HEK293 (cell line): ENCODE data around the gene TLR8.

Experiments used
- CTCF ChIA-PET: fragments of 350-600 bp; formaldehyde crosslinking; extraction: SDS; loops from one replicate; lab custom pipeline; 2021; ENCODE audit warnings: antibody characterized with exemption; lab: Yijun Ruan, JAX
- POLR2A ChIA-PET: fragments of 300-600 bp; formaldehyde crosslinking; extraction: SDS; loops from one replicate; lab custom pipeline; 2020; ENCODE audit warnings: antibody characterized with exemption, inconsistent platforms; lab: Yijun Ruan, JAX
- H3K27ac ChIP-seq: fragments of 200-500 bp; sonication (Bioruptor generic); 2 replicates; pipeline ENCODE4 v1.5.1; 2014; ENCODE audit warnings: low read depth, low read length, control low read depth, inconsistent platforms; ENCODE audit errors: extremely low read depth
- H3K36me3 ChIP-seq, 2 experiments: fragments of 200-500 bp in 1 of 2; sonication (Bioruptor generic) in 1 of 2; 1 replicate in 1 of 2; 2 replicates in 1 of 2; pipeline ENCODE4 v1.5.1; 2014 to 2017; ENCODE audit warnings: inconsistent platforms in 2 of 2, low read length in 2 of 2; ENCODE audit not compliant: control insufficient read depth in 2 of 2, insufficient read depth in 1 of 2
- H3K4me1 ChIP-seq: fragments of 200-500 bp; sonication (Bioruptor generic); 2 replicates; pipeline ENCODE4 v1.5.1; 2014; ENCODE audit warnings: mild to moderate bottlenecking, low read length, inconsistent platforms; ENCODE audit not compliant: control insufficient read depth, insufficient read depth
- H3K4me3 ChIP-seq: 2 replicates; pipeline ENCODE4 v1.5.1; 2011; ENCODE audit warnings: low read depth, mild to moderate bottlenecking, control low read depth, low read length, moderate library complexity
- H3K9me3 ChIP-seq: fragments of 200-500 bp; sonication (Bioruptor generic); 2 replicates; pipeline ENCODE4 v1.5.1; 2014; ENCODE audit warnings: low read depth, low read length, inconsistent platforms; ENCODE audit not compliant: control insufficient read depth, insufficient read depth
- BCL11A ChIP-seq: fragments of 450-650 bp; formaldehyde crosslinking; IDR thresholded peaks from 2 replicates; pipeline ENCODE4 v1.5.1; 2016; ENCODE audit warnings: low read depth, missing biosample characterization, missing genetic modification characterization
- HOXC10 ChIP-seq: sonication (generic); formaldehyde crosslinking; IDR thresholded peaks from 2 replicates; pipeline ENCODE4 v1.8.1; 2023; ENCODE audit warnings: mild to moderate bottlenecking, missing genetic modification reagents
- KLF10 ChIP-seq: fragments of 450-650 bp; IDR thresholded peaks from 2 replicates; pipeline ENCODE4 v1.5.1; 2018; ENCODE audit warnings: missing biosample characterization, mild to moderate bottlenecking, missing genetic modification characterization
- PRDM1 ChIP-seq: fragments of 450-650 bp; formaldehyde crosslinking; IDR thresholded peaks from 2 replicates; pipeline ENCODE4; 2016; ENCODE audit warnings: missing biosample characterization, missing genetic modification characterization
- ZNF221 ChIP-seq: fragments of 450-650 bp; formaldehyde crosslinking; IDR thresholded peaks from 2 replicates; pipeline ENCODE4 v1.5.1; 2017; ENCODE audit warnings: missing biosample characterization, missing genetic modification characterization, borderline replicate concordance
- ZNF335 ChIP-seq: fragments of 450-650 bp; formaldehyde crosslinking; conservative IDR thresholded peaks from 2 replicates; pipeline ENCODE4 v1.5.1; 2016; ENCODE audit warnings: missing biosample characterization, missing genetic modification characterization
- ZNF433 ChIP-seq: fragments of 450-650 bp; formaldehyde crosslinking; IDR thresholded peaks from 2 replicates; pipeline ENCODE4 v1.5.1; 2016; ENCODE audit warnings: missing biosample characterization, missing genetic modification characterization, low read depth
- ZNF624 ChIP-seq: fragments of 450-650 bp; formaldehyde crosslinking; IDR thresholded peaks from 2 replicates; pipeline ENCODE4 v1.5.1; 2017; ENCODE audit warnings: missing biosample characterization, missing genetic modification characterization
- ZNF664 ChIP-seq: fragments of 450-650 bp; formaldehyde crosslinking; IDR thresholded peaks from 2 replicates; pipeline ENCODE4 v1.5.1; 2016; ENCODE audit warnings: missing biosample characterization, missing genetic modification characterization
- ZNF785 ChIP-seq: fragments of 450-650 bp; formaldehyde crosslinking; IDR thresholded peaks from 2 replicates; pipeline ENCODE4 v1.5.1; 2016; ENCODE audit warnings: missing biosample characterization, missing genetic modification characterization
- ZNF791 ChIP-seq: fragments of 450-650 bp; formaldehyde crosslinking; IDR thresholded peaks from 2 replicates; pipeline ENCODE4 v1.5.1; 2016; ENCODE audit warnings: missing biosample characterization, missing genetic modification characterization
- TF ChIP-seq, protein P1 (sequence below): fragments of 450-650 bp; formaldehyde crosslinking; IDR thresholded peaks from 2 replicates; pipeline ENCODE4 v1.5.1; 2016; ENCODE audit warnings: missing biosample characterization, missing genetic modification characterization
- TF ChIP-seq, protein P2 (sequence below): fragments of 450-650 bp; formaldehyde crosslinking; IDR thresholded peaks from 2 replicates; pipeline ENCODE4 v1.5.1; 2016; ENCODE audit warnings: missing biosample characterization, missing genetic modification characterization, borderline replicate concordance
- TF ChIP-seq, protein P3 (sequence below): fragments of 450-650 bp; formaldehyde crosslinking; IDR thresholded peaks from 2 replicates; pipeline ENCODE4 v1.5.1; 2017; ENCODE audit warnings: missing biosample characterization, missing genetic modification characterization
- TF ChIP-seq, protein P4 (sequence below): fragments of 450-650 bp; formaldehyde crosslinking; conservative IDR thresholded peaks from 2 replicates; pipeline ENCODE4 v1.5.1; 2016; ENCODE audit warnings: low read depth, missing biosample characterization, missing genetic modification characterization

Gene TLR8

DNA sequence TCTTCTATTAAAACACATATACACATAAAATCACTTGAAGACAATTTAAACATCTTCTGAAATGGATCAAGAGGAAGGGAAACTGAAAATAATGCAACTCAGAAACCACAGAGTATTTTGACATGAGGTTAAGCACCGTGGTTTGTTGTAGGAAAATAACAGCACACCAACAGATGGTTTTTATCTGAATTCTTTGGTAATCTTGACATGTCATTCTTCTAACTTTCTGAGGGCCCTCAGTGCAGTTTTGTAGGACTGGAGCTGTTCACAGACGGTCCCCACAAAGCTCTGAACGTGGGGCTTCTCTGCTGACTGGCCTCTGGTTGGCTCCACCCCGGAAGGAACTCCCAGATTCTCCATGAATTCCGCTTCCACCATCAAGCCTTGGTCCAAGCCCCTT lies 16.0 kb upstream of the TLR8 start (continued):
- TF ChIP-seq, protein P1, sequence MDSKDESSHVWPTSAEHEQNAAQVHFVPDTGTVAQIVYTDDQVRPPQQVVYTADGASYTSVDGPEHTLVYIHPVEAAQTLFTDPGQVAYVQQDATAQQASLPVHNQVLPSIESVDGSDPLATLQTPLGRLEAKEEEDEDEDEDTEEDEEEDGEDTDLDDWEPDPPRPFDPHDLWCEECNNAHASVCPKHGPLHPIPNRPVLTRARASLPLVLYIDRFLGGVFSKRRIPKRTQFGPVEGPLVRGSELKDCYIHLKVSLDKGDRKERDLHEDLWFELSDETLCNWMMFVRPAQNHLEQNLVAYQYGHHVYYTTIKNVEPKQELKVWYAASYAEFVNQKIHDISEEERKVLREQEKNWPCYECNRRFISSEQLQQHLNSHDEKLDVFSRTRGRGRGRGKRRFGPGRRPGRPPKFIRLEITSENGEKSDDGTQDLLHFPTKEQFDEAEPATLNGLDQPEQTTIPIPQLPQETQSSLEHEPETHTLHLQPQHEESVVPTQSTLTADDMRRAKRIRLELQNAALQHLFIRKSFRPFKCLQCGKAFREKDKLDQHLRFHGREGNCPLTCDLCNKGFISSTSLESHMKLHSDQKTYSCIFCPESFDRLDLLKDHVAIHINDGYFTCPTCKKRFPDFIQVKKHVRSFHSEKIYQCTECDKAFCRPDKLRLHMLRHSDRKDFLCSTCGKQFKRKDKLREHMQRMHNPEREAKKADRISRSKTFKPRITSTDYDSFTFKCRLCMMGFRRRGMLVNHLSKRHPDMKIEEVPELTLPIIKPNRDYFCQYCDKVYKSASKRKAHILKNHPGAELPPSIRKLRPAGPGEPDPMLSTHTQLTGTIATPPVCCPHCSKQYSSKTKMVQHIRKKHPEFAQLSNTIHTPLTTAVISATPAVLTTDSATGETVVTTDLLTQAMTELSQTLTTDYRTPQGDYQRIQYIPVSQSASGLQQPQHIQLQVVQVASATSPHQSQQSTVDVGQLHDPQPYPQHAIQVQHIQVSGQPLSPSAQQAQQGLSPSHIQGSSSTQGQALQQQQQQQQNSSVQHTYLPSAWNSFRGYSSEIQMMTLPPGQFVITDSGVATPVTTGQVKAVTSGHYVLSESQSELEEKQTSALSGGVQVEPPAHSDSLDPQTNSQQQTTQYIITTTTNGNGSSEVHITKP (tag by site-specific recombination) = no peak

DNA sequence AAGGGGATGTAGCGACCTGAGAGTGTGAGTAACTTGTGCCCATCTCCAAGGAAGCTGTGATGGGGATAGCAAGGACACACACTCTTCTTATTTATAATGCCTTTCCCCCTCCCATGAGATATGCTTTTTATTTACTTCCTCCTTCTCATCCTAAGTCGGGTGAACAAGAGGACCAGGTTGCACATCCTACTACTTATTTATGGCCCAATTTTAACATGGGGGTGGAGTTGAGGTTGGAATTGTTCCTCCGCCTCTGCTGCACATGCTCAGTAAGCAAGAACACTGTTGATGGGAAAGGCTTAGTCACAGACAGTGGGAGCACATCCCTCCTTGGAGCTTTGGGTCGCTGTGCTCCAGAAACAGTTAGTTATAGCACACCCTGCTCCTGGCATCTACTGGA lies 15.2 kb upstream of the TLR8 start:
- no peaks in the 10 kb centered on the region for H3K4me1 ChIP-seq
- POLR2A ChIA-PET = no interaction called here
- CTCF ChIA-PET = interaction anchor here (0.6 to 1.4 kb wide), 2 partner anchors 10 to 199 kb away, joined by 3 to 5 read pairs; no protein-coding TSS in a partner anchor
- no peaks in the 10 kb centered on the region for H3K36me3 ChIP-seq
- no peaks in the 10 kb centered on the region for H3K9me3 ChIP-seq
- H3K4me3 ChIP-seq = no peak overlapping the region
- no peak for TF ChIP-seq ZNF664 (tag by site-specific recombination)
- TF ChIP-seq ZNF785 (tag by site-specific recombination) = no peak
- TF ChIP-seq, protein P2, sequence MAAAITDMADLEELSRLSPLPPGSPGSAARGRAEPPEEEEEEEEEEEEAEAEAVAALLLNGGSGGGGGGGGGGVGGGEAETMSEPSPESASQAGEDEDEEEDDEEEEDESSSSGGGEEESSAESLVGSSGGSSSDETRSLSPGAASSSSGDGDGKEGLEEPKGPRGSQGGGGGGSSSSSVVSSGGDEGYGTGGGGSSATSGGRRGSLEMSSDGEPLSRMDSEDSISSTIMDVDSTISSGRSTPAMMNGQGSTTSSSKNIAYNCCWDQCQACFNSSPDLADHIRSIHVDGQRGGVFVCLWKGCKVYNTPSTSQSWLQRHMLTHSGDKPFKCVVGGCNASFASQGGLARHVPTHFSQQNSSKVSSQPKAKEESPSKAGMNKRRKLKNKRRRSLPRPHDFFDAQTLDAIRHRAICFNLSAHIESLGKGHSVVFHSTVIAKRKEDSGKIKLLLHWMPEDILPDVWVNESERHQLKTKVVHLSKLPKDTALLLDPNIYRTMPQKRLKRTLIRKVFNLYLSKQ (tag by site-specific recombination) = no peak
- TF ChIP-seq ZNF791 (tag by site-specific recombination) = no peak
- TF ChIP-seq ZNF335 (tag by site-specific recombination) = no peak
- TF ChIP-seq ZNF624 (tag by site-specific recombination) = no peak
- no peak for TF ChIP-seq ZNF221
- no peak for TF ChIP-seq HOXC10 (CRISPR knock-in tag)
- no peak for TF ChIP-seq KLF10 (tag by site-specific recombination)
- TF ChIP-seq PRDM1 (tag by site-specific recombination) = no peak
- TF ChIP-seq, protein P3, sequence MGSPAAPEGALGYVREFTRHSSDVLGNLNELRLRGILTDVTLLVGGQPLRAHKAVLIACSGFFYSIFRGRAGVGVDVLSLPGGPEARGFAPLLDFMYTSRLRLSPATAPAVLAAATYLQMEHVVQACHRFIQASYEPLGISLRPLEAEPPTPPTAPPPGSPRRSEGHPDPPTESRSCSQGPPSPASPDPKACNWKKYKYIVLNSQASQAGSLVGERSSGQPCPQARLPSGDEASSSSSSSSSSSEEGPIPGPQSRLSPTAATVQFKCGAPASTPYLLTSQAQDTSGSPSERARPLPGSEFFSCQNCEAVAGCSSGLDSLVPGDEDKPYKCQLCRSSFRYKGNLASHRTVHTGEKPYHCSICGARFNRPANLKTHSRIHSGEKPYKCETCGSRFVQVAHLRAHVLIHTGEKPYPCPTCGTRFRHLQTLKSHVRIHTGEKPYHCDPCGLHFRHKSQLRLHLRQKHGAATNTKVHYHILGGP = no peak
- TF ChIP-seq BCL11A (tag by site-specific recombination) = no peak
- TF ChIP-seq ZNF433 (tag by site-specific recombination) = no peak
- TF ChIP-seq, protein P4, sequence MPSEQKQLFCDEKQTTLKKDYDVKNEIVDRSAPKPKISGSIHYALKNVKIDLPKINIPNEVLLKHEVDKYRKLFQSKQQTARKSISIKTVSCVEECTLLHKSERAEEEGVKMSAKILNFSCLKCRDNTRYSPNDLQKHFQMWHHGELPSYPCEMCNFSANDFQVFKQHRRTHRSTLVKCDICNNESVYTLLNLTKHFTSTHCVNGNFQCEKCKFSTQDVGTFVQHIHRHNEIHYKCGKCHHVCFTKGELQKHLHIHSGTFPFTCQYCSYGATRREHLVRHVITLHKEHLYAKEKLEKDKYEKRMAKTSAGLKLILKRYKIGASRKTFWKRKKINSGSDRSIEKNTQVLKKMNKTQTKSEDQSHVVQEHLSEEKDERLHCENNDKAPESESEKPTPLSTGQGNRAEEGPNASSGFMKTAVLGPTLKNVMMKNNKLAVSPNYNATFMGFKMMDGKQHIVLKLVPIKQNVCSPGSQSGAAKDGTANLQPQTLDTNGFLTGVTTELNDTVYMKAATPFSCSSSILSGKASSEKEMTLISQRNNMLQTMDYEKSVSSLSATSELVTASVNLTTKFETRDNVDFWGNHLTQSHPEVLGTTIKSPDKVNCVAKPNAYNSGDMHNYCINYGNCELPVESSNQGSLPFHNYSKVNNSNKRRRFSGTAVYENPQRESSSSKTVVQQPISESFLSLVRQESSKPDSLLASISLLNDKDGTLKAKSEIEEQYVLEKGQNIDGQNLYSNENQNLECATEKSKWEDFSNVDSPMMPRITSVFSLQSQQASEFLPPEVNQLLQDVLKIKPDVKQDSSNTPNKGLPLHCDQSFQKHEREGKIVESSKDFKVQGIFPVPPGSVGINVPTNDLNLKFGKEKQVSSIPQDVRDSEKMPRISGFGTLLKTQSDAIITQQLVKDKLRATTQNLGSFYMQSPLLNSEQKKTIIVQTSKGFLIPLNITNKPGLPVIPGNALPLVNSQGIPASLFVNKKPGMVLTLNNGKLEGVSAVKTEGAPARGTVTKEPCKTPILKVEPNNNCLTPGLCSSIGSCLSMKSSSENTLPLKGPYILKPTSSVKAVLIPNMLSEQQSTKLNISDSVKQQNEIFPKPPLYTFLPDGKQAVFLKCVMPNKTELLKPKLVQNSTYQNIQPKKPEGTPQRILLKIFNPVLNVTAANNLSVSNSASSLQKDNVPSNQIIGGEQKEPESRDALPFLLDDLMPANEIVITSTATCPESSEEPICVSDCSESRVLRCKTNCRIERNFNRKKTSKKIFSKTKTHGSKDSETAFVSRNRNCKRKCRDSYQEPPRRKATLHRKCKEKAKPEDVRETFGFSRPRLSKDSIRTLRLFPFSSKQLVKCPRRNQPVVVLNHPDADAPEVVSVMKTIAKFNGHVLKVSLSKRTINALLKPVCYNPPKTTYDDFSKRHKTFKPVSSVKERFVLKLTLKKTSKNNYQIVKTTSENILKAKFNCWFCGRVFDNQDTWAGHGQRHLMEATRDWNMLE (tag by site-specific recombination) = no peak
- TF ChIP-seq, all 188 proteins: peak for 0
- H3K27ac ChIP-seq = no peak overlapping the region
